Osteocyte (in vitro differentiated cells): ENCODE measurements around the gene AAK1. TPM values are rescaled to one million over a fixed set of nuclear protein-coding genes. Genes with fewer than 3 reads are reported as not detected.

Experiments used
- DNase-seq: peaks from one replicate; pipeline ENCODE4 v3.0.0; 2021; ENCODE audit warnings: mixed read lengths; ENCODE audit not compliant: unreplicated experiment; ENCODE audit errors: extremely low spot score
- H3K27ac Mint-ChIP-seq: one replicate; pipeline ENCODE4 v1.8.0; 2021; ENCODE audit warnings: mild to moderate bottlenecking, mixed read lengths; ENCODE audit not compliant: unreplicated experiment
- H3K27me3 Mint-ChIP-seq: one replicate; pipeline ENCODE4 v1.8.0; 2021; ENCODE audit warnings: mixed read lengths; ENCODE audit not compliant: unreplicated experiment
- H3K36me3 Mint-ChIP-seq: one replicate; pipeline ENCODE4 v1.8.0; 2021; ENCODE audit warnings: mixed read lengths; ENCODE audit not compliant: unreplicated experiment
- H3K4me1 Mint-ChIP-seq: one replicate; pipeline ENCODE4 v1.8.0; 2021; ENCODE audit warnings: mixed read lengths; ENCODE audit not compliant: unreplicated experiment
- H3K4me3 Mint-ChIP-seq: one replicate; pipeline ENCODE4 v1.8.0; 2021; ENCODE audit warnings: mild to moderate bottlenecking, moderate library complexity, mixed read lengths; ENCODE audit not compliant: unreplicated experiment
- H3K9me3 Mint-ChIP-seq: one replicate; pipeline ENCODE4 v1.8.0; 2021; ENCODE audit warnings: mixed read lengths; ENCODE audit not compliant: unreplicated experiment
- CTCF ChIP-seq: fragments of 200-600 bp; sonication (generic); IDR thresholded peaks from 2 replicates; pipeline ENCODE4 v1.5.0; 2021; ENCODE audit warnings: antibody characterized with exemption, mild to moderate bottlenecking, moderate library complexity
- total RNA-seq: library from RNA; stranded (reverse); gene quantifications from 2 replicates; pipeline ENCODE4 v1.2.1, GENCODE V29; 2021

Gene AAK1
- total RNA-seq, 1 donor from 2014 or later: 66.0 TPM

GRCh38 chr2:69494126-69494525, 149.4 kb downstream of the AAK1 start:
- Mint-ChIP-seq H3K4me3 (no peak overlapping the region), H3K27me3 (no peaks in the 10 kb centered on the region), H3K27ac (no peak overlapping the region), H3K4me1 (peaks cover 3% of the 10 kb centered on the region), H3K36me3 (peaks cover 28% of the 10 kb centered on the region), H3K9me3 (no peaks in the 10 kb centered on the region)
- no peak for DNase-seq
- no peak for TF ChIP-seq CTCF

- H3K9me3 Mint-ChIP-seq: no peaks in the 10 kb centered on the region
- H3K27me3 Mint-ChIP-seq: no peaks in the 10 kb centered on the region
- peaks cover 32% of the 10 kb centered on the region for H3K36me3 Mint-ChIP-seq
- H3K27ac Mint-ChIP-seq: no peak overlapping the region
- TF ChIP-seq CTCF: no peak
- H3K4me1 Mint-ChIP-seq: peaks cover 3% of the 10 kb centered on the region
- DNase-seq: no peak
- H3K4me3 Mint-ChIP-seq: no peak overlapping the region
Observed at GRCh38 chr2:69493268-69493667, 150.3 kb downstream of the AAK1 start.

- Mint-ChIP-seq H3K9me3 (no peaks in the 10 kb centered on the region), H3K4me1 (peaks cover 3% of the 10 kb centered on the region), H3K27ac (no peak overlapping the region), H3K4me3 (no peak overlapping the region), H3K27me3 (no peaks in the 10 kb centered on the region), H3K36me3 (peaks cover 33% of the 10 kb centered on the region)
- DNase-seq: no peak
- no peak for TF ChIP-seq CTCF
Observed at GRCh38 chr2:69491864-69492263, 151.7 kb downstream of the AAK1 start.

GRCh38 chr2:69490486-69490885, 153.1 kb downstream of the AAK1 start:
- peaks cover 3% of the 10 kb centered on the region for H3K4me1 Mint-ChIP-seq
- no peaks in the 10 kb centered on the region for H3K9me3 Mint-ChIP-seq
- DNase-seq: no peak
- peaks cover 37% of the 10 kb centered on the region for H3K36me3 Mint-ChIP-seq
- TF ChIP-seq CTCF: no peak
- no peaks in the 10 kb centered on the region for H3K27me3 Mint-ChIP-seq
- no peak overlapping the region for H3K27ac Mint-ChIP-seq
- H3K4me3 Mint-ChIP-seq: no peak overlapping the region

- no peak for DNase-seq
- no peak for TF ChIP-seq CTCF
- Mint-ChIP-seq H3K9me3 (no peaks in the 10 kb centered on the region), H3K4me1 (peaks cover 3% of the 10 kb centered on the region), H3K27ac (no peak overlapping the region), H3K36me3 (peaks cover 40% of the 10 kb centered on the region), H3K27me3 (no peaks in the 10 kb centered on the region), H3K4me3 (no peak overlapping the region)
Observed at GRCh38 chr2:69489793-69490192, 153.7 kb downstream of the AAK1 start.
